HS-5 (cell line): Measurements from ENCODE around the gene NDUFS2.
"Not testable (repeated sequence)": the region's sequence is repeated elsewhere in the genome, so short reads cannot be mapped to it uniquely, and the experiment has no call there.

ENCODE experiments used
- DNase-seq: peaks from one replicate; pipeline ENCODE4 v3.0.0-alpha.2; 2012; ENCODE audit warnings: low read depth

The NDUFS2 gene

DNA sequence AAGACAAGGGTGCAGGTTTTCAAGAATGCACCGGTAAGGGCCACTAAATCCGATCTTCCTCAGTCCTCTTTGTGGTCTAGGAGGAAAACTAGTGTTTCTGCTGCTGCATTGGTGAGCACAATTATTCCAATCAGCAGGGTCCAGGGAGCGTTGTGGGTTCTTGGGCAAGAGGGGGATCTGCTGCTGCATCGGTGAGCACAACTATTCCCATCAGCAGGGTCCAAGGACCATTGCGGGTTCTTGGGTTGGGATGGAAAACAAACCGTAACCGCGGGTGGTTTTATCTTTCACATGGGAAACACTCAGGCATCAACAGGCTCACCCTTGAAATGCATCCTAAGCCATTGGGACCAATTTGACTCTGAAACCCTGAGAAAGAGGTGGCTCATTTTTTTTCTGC lies 49.4 kb downstream of the NDUFS2 start:
- DNase-seq, result no peak

DNA sequence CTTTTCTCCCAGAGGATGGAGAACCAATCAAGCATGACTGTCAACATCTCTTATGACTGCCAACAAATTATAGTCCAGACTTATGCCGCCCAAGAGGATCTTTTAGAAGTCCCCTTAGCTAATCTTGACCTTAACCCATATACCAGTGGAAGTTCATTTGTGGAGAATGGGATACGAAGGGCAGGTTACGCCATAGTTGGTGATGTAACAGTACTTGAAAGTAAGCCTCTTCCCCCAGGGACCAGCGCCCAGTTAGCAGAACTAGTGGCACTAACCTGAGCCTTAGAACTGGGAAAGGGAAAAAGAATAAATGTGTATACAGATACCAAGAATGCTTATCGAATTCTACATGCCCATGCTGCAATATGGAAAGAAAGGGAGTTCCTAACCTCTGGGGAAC lies 53.1 kb downstream of the NDUFS2 start:
- not testable (repeated sequence) for DNase-seq

DNA sequence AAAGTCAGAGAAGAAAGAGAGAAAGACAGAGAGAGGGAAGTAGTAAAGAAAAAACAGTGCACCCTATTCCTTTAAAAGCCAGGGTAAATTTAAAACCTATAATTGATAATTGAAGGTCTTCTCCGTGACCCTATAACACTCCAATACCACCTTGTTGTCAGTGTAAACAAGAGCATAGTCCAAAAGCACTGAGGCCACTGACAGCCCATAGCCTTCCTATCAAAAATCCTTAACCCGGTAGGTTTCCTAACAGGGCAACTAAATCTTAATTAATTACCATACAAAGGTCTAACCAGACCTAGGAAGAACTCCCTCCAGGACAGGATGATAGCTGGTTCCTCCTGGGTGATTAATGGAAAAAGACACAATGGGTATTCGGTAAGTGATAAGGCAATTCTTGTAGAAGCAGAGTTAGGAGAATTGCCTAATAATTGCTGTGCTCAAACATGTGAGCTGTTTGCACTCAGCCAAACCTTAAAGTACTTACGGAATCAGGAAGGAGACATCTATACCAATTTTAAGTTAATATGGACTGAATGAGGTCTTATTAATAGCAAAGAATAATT lies 53.9 kb downstream of the NDUFS2 start:
- not testable (repeated sequence) for DNase-seq

DNA sequence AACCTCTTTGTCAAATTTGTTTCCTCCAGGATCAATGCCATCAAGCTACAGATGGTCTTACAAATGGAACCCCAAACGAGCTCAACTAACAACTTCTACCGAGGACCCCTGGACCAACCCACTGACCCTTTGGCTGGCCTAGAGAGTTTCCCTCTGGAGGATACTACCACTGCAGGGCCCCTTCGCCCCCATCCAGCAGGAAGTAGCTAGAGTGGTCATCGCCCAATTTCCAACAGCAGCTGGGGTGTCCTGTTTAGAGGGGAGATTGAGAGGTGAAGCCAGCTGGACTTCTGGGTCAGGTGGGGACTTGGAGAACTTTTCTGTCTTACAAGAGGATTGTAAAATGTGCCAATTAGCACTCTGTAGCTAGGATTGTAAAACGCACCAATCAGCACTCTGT lies 54.9 kb downstream of the NDUFS2 start:
- DNase-seq, result not testable (repeated sequence)

DNA sequence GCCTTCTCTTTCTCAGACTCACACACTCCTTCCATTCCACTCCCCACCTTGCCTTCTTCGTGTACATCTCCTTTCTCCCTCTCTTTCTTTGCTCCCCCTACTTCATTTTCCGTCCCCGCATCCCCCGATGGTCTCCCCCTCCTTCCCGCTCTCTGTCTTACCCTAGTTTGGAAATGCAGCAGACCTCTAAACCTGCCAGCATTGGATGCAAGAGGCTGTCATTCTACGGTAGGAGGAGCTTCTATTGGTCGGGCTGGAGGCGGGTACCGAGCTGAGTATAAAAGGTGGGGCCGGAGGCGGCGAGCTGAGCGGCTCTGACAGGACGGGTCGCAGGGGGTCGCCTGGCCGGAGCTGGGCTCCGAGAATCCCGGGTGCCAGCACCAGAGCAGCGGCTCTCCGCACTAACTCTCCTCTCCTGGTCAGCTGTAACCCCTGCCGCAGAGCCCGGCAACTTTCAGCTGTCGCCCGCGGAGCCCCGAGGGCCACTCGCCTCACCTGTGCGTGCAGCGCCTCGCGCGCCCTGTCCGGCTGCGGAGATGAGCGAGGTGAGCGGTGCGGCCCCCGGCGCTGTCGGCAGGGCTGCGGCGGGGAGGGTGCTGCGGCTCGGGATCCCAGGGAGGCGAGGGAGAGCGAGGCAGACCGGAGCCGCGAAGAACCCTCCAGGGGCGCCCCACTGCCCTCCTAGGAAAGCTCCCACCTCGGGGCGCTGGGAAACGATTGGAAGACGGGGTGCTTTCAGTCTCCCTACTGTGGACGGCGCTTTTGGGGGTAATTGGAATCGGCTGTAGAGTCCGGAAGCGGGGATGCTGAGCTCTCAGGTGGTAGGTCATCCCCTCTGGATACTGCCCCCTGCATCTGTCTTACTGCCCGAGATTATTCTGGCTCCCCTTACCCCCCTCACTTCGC lies 56.5 kb downstream of the NDUFS2 start, which contains the start of gene PCP4L1:
Gene PCP4L1, plus strand, starts transcription at position 307 of the 906 bp plus-strand sequence. Its CDS starts 230 bp downstream, at position 537.
- DNase-seq, result no peak

DNA sequence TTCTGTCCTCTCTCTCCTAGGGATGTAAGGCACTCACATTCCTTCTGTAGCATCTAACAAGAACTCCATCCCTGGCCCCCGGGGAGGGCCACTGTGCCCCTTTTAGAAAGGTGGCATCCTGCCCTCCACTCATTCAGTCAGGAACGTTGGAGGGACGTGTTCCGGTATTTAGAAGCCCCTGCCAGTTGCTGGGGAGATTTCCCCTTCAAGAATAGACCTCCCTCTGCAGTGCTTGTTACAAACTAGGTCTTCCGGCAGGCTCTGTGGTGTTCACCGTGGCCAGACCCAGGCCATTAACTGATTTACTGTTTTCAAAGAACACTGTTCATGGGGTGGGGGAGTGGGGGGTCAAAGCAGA lies 57.2 kb downstream of the NDUFS2 start:
- no peak for DNase-seq

DNA sequence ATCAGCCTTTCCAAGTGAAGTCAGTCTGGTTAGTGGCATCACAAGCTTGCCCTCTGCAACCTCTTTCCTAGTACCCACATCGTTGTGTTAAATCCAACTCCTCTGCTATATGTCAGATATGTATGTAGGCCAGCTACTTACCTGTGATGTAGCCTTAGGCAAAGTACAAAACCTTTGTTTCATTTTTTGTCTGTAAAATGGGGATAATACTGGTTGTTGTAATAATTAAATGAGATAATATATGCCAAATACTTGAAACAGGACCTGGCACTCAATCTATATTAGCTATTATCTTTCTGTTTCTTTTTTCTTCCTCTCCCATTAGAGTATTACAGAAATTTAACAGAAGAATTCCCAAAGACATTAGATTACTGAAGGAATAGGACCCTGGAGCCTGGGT lies 57.6 kb downstream of the NDUFS2 start:
- no peak for DNase-seq

DNA sequence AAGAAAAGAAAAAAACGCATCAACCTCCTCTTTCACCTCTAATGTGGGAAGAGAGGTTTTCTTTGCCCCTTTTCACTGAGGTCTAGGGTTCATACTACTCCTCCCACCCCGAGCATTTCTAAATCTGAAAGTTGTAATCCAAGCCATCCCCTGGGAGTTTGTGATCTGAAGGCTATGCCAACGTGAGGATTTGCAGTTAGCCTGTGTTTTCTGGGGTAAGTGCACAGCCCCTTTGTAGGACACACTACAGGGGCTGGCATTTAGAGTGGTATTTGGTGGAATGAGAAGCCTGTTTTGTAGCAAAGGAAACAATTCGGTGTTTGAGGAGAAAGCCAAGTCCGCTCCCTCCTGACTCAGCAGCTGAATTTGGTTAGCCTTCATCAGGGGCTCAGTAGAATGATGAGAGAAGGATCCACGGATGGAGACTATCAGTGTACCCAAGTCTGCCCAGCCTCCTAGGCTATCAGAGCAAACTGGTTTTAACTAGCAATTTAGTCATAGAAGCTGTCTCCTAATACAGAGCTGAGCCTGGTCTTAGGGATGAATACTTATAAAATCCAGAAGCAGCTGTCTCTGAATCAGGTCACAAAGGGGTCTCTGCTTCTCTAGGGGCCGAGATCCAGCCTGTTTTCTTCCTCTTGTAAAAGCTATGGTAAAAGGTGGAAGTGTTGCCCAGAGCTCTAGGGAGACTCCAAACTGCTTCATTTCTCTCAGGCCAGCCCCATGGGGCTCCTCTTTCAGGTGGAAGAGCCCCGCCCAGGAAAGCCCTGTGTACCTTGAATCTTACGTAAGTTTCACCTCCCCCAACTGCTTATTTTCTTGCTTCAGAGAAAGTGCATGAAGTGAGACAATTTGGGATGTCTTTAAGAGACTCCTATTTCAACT lies 58.5 kb downstream of the NDUFS2 start:
- no peak for DNase-seq

DNA sequence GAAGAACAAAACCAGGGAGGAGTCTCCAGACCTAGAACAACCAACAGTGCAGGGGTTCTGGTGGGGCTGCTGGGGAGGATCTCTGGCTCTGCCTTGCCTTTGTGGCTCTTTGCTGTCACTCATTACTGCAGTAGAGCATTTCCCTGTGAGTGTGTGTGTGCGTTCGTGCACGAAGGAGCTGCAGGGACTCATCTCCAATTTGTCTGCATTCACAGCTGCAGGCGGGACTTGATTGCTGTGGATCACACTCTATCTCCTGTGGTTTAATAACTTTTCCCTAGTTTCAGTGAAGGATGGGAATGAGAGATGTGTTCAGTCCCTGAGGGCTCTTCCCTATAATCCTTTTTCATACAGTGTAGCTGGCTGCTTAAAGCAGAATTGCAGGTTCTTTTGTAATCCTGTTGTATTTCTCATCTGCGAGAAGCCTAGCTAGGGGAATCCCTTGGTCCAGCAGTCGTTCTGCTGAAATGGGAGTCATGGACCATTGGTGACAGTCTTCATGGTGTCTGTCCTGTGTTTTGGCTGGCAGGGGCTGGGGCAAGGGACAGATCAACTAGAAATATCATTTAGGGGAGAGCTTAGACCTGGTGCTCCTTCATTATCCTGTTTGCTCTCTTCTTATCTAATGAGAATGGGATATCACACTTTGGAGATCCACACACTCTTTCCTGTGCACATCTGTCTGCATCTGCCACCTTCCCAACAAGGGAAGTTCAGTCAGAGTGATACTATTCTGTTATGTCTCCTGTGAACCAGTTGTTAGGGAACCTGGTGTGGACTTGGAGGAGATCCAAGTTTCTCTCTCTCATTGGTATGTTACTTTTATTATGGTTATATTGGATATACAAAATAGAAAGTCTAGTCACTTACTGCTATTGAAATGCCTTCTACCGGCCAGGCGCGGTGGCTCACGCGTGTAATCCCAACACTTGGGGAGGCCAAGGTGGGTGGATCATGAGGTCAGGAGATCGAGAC lies 59.4 kb downstream of the NDUFS2 start:
- no peak for DNase-seq
